ENCODE data around the gene UBE2N.
A peak's percentile ranks its signal among the peaks of the same experiment; 100 is the strongest.
"Not testable (repeated sequence)": the region's sequence is repeated elsewhere in the genome, so short reads cannot be mapped to it uniquely, and the experiment has no call there.

UBE2N gene

DNA sequence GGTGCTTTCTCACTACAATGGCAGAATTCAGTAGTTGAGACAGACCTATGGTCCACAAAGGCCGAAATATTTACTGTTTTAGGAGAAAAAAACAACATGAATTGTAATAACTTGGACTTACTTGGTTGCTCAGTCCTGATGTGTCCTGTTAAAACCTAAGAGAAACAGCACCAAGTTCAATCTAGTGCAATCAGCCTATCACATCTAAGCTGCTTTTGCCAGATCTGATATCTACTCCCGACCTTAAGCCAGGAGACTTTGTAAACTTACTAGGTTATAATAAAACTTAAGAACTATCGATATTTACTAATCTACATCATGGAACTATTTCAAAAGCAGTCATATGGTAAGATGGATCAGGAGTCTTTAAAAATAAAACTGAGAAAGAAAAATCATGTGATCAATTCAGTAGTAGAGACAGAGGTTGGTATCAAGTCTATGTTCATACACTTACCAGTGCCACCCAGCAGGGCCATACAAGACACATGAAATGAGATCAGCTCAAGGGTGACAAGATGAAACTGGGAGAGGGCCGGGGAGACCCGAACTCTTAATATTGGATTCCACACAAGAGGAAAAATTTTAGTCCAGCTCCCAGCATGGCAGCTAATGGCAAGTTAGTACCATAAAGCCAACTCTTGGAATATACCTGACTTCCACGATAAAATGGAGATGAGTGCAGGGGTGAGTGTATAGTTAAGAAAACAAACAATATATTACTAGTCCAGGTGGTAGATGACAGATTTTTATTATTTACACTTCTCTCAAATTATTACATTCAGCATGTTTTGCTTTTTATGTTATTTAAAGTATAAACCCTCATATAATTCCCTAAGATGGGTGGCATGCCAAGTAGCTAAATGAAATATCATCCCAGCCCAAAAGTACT lies 36.5 kb downstream of the UBE2N start:
- no peaks in the 10 kb centered on the region for H3K9me3 Mint-ChIP-seq
- DNase-seq: no peak
- TF ChIP-seq, protein P1, sequence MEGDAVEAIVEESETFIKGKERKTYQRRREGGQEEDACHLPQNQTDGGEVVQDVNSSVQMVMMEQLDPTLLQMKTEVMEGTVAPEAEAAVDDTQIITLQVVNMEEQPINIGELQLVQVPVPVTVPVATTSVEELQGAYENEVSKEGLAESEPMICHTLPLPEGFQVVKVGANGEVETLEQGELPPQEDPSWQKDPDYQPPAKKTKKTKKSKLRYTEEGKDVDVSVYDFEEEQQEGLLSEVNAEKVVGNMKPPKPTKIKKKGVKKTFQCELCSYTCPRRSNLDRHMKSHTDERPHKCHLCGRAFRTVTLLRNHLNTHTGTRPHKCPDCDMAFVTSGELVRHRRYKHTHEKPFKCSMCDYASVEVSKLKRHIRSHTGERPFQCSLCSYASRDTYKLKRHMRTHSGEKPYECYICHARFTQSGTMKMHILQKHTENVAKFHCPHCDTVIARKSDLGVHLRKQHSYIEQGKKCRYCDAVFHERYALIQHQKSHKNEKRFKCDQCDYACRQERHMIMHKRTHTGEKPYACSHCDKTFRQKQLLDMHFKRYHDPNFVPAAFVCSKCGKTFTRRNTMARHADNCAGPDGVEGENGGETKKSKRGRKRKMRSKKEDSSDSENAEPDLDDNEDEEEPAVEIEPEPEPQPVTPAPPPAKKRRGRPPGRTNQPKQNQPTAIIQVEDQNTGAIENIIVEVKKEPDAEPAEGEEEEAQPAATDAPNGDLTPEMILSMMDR (IDR thresholded peaks at IDR 0.05): no peak
- no peaks in the 10 kb centered on the region for H3K4me1 Mint-ChIP-seq
- peaks cover 50% of the 10 kb centered on the region for H3K36me3 Mint-ChIP-seq (ENCODE audit: low read depth)
- no peak overlapping the region for H3K4me3 Mint-ChIP-seq
- H3K27ac Mint-ChIP-seq: peak overlapping the region; percentile 86
- H3K27me3 Mint-ChIP-seq (ENCODE audit: low read depth, poor library complexity): no peaks in the 10 kb centered on the region

DNA sequence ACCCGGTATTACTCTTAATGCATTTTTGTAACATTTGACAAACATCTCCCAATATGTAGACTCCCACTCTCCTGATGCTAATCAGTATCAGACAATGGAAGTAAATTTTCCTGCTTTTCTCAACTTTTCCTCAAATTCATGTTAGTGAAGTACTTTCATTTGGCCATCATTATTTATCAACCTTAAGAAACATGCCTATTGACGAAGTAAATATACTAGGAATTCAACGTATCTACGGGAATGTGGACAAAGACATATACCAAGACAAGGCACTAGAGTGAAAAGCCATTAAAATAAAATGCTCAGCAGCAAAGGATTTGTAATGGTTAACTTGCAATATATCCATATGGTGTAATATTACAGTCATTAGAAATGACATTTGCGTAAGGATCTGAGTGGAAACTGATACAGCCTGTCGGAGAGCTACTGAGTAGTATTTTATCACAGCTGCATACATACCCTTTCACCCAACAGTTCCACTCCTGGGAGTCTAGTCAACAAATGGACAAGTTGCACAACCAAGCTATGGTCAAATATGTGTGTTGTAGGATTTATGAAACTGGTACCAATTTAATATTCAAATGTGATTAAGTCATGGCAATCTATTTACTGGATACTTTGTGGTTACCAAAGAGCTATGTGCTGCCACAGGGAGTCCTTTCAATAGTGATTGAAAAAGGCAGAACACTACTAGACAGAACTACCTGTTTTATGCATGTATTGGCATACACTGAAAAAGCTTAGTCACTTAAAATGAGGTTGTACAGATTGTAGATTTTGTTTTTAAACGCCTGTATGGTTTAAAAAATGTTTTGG lies 37.6 kb downstream of the UBE2N start:
- H3K4me1 Mint-ChIP-seq: no peaks in the 10 kb centered on the region
- H3K27me3 Mint-ChIP-seq (ENCODE audit: low read depth, poor library complexity): no peaks in the 10 kb centered on the region
- no peak for DNase-seq
- H3K4me3 Mint-ChIP-seq: no peak overlapping the region
- peak overlapping the region; percentile 86 for H3K27ac Mint-ChIP-seq
- peaks cover 47% of the 10 kb centered on the region for H3K36me3 Mint-ChIP-seq (ENCODE audit: low read depth)
- no peaks in the 10 kb centered on the region for H3K9me3 Mint-ChIP-seq
- TF ChIP-seq, protein P1 (IDR thresholded peaks at IDR 0.05): no peak

DNA sequence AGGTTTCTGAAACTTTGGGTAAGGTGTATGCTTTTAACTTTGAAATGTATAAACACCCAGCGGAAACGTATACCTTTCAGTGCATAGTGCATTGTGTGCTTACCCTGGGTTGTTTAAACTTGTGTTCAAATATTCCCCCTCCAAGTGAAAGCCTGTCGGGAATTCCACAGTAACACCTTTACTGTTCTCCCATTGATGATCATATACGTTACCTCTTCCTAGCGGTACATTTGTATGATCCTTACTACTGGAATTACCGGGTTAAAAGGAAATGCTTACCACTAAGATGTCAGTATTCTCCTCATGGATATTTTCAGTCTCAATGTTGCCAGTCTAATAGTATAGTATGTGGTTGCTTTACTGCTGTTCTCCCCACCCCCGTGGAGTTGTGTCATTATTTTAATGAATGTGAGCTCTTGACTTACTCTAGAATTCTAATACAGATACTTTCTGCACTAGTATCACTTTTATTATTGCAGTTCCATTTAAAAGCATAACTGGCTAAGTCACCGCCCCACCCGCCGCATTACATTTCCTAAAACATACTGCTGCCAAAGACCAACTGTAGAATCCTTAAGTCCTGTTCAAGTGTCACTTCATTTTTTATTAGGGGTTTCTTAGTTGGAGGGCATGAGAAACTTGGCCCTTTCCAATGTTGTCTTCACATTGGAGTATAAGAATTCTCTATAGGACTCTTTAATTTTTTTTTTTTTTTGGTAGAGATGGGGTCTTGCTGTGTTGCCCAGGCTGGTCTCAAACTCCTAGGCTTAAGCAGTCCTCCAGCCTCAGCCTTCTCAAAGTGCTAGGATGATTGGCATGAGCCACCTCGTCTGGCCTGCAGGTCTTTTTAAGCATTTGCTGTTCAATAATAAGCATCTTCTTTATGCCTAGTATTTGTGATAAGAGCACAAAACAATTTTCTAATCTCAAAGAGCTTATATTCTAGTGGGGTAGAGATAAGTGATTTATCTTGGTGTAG lies 39.1 kb downstream of the UBE2N start:
- Mint-ChIP-seq H3K9me3 (no peaks in the 10 kb centered on the region), H3K27ac (peak overlapping the region; percentile 27), H3K36me3 (ENCODE audit: low read depth) (peaks cover 42% of the 10 kb centered on the region), H3K4me1 (no peaks in the 10 kb centered on the region), H3K27me3 (ENCODE audit: low read depth, poor library complexity) (no peaks in the 10 kb centered on the region), H3K4me3 (no peak overlapping the region)
- no peak for DNase-seq
- TF ChIP-seq, protein P1 (IDR thresholded peaks at IDR 0.05): no peak

DNA sequence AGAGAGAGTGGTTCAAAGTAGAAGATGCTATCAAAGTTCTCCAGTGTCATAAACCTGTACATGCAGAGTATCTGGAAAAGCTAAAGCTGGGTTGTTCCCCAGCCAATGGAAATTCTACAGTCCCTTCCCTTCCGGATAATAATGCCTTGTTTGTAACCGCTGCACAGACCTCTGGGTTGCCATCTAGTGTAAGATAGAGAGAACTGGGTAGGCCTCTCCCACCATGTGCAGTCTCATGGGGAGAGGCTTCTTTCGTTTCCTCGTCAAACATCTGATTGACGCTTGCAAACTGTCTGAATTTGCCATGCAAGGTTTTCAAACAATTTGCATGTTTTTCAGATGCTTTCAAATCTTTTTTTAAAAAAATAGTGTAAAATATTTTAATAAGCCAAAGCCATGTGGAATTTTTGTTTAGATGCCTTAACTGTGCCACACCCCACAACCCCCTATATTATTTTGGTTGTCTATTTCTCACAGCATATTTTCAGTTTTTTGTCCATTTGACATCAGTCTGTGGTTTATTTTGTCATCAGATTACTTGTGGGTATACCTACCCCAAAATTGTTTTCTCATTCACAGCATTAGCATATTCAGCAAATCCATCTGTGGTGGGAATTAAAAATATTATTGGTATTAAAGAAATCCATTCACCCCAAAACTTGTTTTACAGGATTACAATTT lies 42.4 kb downstream of the UBE2N start:
- H3K27ac Mint-ChIP-seq: not testable (repeated sequence)

DNA sequence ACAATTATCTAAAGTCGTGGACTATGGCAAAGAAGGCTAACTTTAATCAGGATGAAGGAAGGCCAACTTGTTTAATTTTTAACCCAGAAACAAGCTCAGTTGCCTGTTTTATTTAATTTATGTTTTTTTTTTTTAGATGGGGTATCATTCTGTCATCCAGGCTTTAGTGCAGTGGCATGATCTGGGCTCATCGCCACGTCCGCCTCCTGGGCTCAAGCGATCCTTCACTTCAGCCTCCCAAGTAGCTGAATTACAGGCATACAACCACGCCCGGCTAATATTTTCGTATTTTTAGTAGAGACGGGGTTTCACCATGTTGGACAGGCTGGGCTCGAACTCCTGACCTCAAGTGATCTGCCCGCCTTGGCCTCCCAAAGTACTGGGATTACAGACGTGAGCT lies 44.3 kb downstream of the UBE2N start:
- no peaks in the 10 kb centered on the region for H3K27me3 Mint-ChIP-seq (ENCODE audit: low read depth, poor library complexity)
- TF ChIP-seq, protein P1 (IDR thresholded peaks at IDR 0.05): no peak
- no peak overlapping the region for H3K4me3 Mint-ChIP-seq
- H3K9me3 Mint-ChIP-seq: no peaks in the 10 kb centered on the region
- peak overlapping the region; percentile 90 for H3K27ac Mint-ChIP-seq
- no peaks in the 10 kb centered on the region for H3K4me1 Mint-ChIP-seq
- DNase-seq: no peak
- H3K36me3 Mint-ChIP-seq (ENCODE audit: low read depth): peaks cover 54% of the 10 kb centered on the region

More for the DNA sequence above, 42.4 kb downstream of the UBE2N start:
- not testable (repeated sequence) for H3K27me3 Mint-ChIP-seq (ENCODE audit: low read depth, poor library complexity); DNase-seq; H3K4me1 Mint-ChIP-seq; H3K4me3 Mint-ChIP-seq; H3K9me3 Mint-ChIP-seq
- H3K36me3 Mint-ChIP-seq (ENCODE audit: low read depth): peaks cover 52% of the 10 kb centered on the region
